Stimulated activated CD8-positive, alpha-beta memory T cell treated with anti-CD3 and anti-CD28 coated beads, Interleukin-7, amount 100 ng/mL, for 24 hours (primary cell): ENCODE measurements around the gene TPH1.

Source experiments
- DNase-seq: peaks from one replicate; pipeline ENCODE4 v3.0.0-alpha.2; 2020; ENCODE audit warnings: low read depth

TPH1 gene

GRCh38 chr11:18046116-18046777, at the start of gene TPH1:
Gene TPH1, minus strand, starts transcription at chr11:18046269. Its CDS starts 5,507 bp downstream, at chr11:18040762.
- DNase-seq: no peak

DNA sequence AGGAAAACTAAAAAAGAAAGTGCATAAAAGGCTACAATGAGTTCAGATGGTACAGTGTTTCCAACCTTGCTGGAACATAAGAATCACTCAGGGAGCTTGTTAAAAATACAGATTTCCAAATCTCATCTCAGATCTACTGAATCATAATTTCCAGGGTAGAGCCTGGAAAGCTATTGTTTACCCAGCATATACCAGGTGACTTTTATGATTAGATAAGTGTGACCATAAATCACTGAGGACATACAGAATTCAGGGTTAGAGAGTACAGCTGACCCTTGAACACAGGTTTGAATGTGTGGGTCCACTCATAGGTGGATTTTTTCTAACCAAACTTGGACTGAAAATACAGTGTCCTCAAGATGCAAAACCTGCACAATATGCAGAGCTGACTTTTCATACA, 47.9 kb upstream of the TPH1 start:
- DNase-seq: no peak

DNA sequence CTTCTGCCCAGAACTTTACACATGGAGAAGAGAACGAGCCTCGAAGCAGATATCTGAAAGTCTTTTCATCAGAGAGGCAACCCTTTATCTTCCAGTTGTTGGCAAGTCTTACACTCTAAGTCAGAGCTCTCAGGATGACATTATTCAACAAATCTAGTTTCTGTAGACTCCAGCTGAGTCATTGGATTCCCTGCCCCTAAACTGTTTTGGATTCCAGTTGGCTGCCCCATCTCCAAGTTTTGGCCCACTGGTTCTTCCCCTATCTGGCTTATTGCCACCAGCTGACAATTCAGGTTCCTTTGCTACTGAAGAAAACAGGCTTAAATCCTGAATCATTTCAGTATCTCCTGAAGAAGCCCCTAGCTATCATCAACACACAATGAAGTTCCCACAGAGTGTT, 45.7 kb upstream of the TPH1 start:
- no peak for DNase-seq

GRCh38 chr11:18088966-18089365, 42.9 kb upstream of the TPH1 start:
- no peak for DNase-seq

GRCh38 chr11:18088366-18088765, 42.3 kb upstream of the TPH1 start:
- no peak for DNase-seq

DNA sequence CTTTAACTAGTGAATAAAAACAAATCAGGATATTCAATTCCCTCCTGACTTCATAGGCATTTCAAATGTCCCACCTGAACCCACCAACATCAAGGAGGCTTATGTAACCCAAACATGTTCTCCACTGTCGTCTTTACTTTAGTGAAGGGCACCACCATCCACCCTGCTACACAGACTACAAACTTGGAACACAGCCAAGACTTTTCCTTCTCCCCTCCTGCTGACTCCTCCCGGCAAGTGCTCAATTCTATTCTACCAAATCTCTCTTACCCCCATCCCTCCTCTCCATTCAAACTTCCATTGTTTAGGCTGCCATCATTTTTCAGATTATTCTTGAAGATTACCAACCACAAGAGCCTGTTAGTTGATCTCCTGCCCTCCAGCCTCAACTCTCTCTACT, 35.5 kb upstream of the TPH1 start:
- no peak for DNase-seq

DNA sequence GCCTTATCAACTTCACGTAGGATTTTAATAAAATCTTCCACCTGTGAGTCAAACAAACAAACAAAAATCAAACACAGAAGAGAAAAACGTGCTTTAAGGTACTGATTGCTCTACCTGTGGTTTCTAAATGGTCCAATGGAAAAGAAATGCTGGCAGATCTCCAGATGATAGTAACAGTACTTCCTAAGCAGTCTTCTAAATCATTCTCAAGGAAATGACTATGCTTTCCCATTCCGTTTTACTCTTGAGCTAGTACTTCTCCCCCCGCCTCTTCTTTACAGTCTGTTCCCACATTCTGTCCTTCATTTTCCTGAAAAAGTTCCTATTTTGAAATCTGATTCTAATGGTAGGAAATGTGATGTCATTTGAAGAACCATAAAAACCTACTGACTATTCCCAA, 34.4 kb upstream of the TPH1 start:
- no peak for DNase-seq

DNA sequence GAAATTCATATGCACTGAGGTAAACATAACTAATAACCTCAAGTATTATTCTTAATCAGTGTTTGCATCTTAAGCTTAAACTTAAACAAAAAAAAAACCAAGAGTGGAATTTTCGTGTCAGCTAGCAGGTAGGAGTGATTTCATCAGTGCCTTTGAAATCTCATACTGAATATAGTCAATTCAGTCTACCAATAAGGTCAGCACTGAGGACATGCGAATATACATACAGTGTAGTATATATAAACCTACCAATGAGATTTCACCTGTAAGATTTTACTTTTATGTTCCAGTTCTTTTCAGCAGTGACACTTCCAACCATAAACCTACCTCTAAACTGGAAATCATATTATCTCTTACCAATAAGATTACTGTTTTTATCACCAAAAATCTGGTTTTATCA, 32.8 kb upstream of the TPH1 start:
- DNase-seq: no peak

DNA sequence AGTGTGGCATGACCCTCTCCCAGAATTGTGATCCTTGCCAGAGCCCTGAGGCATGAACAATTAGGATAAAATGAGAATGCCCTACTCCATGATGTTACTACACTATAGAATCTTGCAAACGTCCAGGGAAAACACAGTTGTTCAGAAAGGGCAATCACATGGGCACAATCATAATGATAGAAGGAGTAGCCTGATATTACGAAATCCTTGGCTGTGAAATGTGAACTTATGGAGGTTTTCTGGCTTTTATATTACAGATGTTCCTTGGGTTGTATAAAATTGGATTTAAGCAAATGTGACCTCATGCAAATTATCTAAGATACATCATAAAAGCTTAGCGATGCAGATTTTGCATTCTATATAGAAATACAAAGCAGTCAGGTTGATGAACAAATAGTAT, 29.4 kb upstream of the TPH1 start:
- DNase-seq: no peak

DNA sequence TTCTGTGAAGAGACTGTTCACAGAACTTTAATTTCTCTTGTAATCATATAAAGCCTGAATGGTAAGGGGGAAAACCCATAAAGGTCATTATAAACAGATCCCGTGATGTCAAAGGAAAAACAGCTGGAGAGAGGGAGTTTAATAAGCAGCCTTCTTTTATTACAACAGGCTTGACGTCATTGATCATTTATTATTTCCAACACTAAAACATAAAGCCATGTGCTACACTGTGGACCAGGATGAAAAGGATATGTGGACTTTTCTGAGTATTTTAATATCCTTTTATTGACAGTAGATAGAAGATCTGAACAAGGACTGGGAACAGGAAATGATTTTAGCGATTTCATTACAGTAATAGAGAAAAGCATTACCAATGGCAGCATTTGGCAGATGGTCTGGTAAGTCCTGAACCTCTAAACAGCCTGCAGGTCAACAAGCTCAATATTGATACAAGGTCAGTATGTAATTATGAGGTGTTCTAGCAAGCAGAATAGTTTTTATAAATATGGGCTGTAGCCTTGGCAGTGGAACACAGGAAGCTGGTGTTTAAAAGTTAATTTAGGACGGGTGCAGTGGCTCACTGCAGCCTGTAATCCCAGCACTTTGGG, 25.1 kb upstream of the TPH1 start:
- DNase-seq: no peak

- DNase-seq: no peak
Observed at GRCh38 chr11:18067372-18067771, 21.3 kb upstream of the TPH1 start.

DNA sequence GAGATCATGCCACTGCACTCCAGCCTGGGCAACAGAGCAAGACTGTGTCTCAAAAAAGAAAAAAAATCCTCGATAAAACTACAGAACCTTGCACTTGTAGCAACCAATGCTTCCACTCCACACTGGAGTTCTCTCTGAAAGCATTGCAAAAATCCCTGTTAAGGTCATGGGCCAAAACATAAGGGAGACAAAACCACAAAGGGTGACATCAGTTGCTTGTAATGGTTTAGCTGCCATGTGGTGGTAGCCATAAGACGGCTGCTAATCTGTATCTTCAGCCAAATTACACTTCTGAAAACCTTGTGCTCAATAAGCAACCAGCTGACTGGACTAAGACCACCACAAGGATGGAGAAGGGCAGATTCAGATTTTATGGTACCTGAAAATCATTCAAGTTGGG, 20.6 kb upstream of the TPH1 start:
- no peak for DNase-seq

DNA sequence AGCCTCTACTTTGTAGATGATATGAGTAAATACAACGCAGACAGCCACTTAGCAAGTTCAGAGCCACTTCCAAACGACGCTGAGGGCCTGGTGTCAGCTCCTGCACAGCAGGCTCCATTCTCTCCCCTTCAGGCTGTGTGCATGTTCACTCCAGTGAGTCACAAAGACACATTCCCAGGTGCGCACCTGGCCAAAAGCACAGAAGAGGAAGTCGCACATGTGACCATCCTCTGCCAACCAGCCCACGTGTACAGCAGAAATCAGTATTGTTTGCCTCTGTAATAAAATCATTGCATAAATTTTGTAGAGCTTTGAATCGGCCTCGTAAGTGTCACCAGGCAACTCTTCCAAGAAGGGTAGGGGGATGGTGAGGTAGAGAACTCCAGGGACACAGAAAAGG, 19.5 kb upstream of the TPH1 start:
- DNase-seq: no peak

GRCh38 chr11:18064450-18065054, 18.5 kb upstream of the TPH1 start:
- no peak for DNase-seq

GRCh38 chr11:18063862-18064434, 17.9 kb upstream of the TPH1 start:
- no peak for DNase-seq

DNA sequence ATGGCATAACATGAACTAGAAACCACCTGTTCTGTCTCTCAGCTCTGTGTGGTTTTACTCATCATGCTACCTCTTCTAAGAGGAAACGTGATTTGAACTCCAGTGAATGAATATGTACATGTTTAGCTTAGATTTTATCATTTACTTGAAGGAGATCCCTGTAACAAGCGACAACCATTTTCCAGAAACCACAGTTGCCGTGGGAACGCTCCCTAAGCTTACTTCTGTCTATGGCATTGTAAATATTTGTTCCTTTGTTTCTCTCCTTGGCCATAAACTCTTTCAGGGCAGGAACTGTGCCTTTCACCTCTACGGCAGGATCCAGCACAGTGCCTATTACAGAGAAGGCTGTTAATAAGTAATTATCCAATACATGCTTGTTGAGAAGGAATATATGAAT, 17.1 kb upstream of the TPH1 start:
- DNase-seq: no peak

GRCh38 chr11:18061351-18061750, 15.3 kb upstream of the TPH1 start:
- DNase-seq: no peak

DNA sequence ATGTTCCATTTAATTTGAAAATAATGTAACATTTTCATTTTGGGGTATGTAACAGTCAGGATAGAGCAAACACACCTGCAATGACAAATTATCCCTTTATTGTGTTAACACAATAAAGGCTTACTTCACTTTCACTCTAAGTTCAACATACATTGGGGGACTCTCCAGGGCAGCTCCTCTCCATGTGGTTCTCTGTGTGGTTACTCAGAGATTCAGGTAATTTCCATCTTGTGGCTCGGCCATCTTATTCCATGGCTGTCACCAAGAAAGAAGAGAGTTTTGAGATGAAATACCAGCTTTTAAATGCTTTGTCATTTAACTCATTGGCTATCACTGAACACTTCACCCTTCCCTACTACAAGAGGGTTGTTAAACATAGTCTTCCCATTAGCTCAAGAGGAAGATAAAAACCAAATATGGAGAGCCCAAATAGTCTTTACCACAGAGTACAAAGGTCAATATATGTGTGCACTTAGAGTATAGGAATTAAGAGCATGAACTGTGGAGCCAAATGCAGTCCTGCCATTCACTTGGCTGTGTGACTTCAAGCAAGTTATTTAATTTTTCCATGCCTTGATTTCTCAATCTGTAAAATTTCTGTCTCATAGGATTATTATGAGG, 10.6 kb upstream of the TPH1 start:
- DNase-seq: no peak

DNA sequence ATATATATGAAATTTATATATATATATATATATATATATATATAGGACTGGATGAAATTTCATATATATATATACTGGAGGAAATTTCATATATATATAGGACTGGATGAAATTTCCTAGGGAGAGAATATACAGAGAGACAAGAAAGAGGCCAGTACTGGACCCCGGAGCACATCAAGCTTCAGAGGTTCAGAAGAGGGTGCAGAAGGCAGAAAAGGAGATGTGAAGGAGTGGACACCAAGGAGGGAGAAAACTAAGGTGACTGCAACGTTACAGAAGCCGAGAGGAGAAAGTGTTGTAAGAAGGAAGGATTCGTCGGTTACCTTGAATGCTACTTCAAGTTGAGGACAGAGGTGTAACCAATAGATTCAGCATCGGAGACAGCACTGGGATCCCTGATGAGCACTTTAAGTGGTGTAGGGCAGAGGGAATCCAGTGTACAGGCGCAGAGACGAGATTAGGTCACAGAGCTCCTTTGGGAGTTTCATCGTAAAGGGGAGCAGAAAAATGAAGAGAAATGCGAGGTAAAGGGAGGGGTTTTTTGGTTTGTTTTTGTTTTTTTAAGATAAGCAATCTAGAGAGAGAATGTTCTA, 8.5 kb upstream of the TPH1 start:
- DNase-seq: no peak

DNA sequence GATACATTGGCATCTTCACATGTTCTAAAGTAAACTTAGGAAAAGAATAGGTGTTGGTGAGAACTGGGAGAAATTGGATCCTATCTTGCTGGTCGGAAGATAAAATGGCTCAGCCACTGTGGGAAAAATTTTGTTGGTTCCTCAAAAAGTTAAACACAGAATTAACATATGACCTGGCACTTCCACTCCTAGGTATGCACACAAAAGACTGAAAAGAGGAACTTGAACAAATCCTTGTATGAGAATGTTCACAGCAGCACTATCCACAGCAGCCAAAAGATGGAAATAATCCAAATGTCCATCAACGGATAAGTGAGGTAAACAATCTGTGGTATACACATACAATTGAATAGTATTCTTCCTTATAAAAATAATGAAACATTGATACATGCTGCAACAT, 4.8 kb upstream of the TPH1 start:
- DNase-seq: no peak

DNA sequence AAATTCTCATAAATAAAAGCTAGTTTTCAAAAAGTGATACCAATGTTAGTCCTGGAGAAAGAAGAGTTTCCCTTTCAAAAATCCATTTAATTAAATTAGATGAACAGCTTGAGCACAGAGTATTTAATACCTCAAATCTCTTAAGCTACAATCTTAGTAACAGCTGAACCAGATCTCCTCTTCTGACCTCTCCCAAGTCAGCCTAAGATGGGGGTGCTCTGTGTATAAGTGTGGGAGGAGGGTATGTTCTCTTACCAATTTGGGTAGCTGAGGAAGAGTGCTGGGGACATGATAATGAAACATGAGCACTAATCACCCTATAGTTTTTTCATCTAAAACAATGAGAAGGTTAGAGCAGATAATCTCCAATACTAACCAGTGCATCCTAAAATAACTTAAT, 9.6 kb downstream of the TPH1 start:
- DNase-seq: no peak

GRCh38 chr11:18027475-18027874, 18.6 kb downstream of the TPH1 start:
- no peak for DNase-seq

- no peak for DNase-seq
Observed at GRCh38 chr11:18022419-18022818, 23.6 kb downstream of the TPH1 start.
